Neural progenitor cell (in vitro differentiated cells): Measurements from ENCODE around the gene UBE2E1. TPM values are rescaled to one million over a fixed set of nuclear protein-coding genes. Genes with fewer than 3 reads are reported as not detected.
A peak's percentile ranks its signal among the peaks of the same experiment; 100 is the strongest.

Experiments
- DNase-seq: peaks from one replicate; pipeline ENCODE4 v3.0.0-alpha.2; 2016; ENCODE audit warnings: low spot score
- H2AFZ ChIP-seq: fragments of 200-600 bp; sonication (generic); replicated peaks from 2 replicates; pipeline ENCODE4 v1.6.1; 2016; ENCODE audit warnings: antibody characterized with exemption
- H3F3A ChIP-seq: fragments of 200-600 bp; sonication (generic); 2 replicates; pipeline ENCODE4 v1.6.1; 2016; ENCODE audit warnings: antibody characterized with exemption, low read depth
- H3K27ac ChIP-seq: fragments of 200-600 bp; sonication (generic); 2 replicates; pipeline ENCODE4 v1.5.1; 2016; ENCODE audit warnings: mild to moderate bottlenecking
- H3K27me3 ChIP-seq: fragments of 200-600 bp; sonication (generic); 2 replicates; pipeline ENCODE4 v1.6.1; 2016; ENCODE audit warnings: mild to moderate bottlenecking, moderate library complexity
- H3K36me3 ChIP-seq: fragments of 200-600 bp; sonication (generic); 2 replicates; pipeline ENCODE4 v1.5.1; 2016
- H3K4me1 ChIP-seq: fragments of 200-600 bp; sonication (generic); 2 replicates; pipeline ENCODE4 v1.6.1; 2016; ENCODE audit warnings: mixed run types
- H3K4me2 ChIP-seq: fragments of 200-600 bp; sonication (generic); 2 replicates; pipeline ENCODE4 v1.6.1; 2016
- H3K4me3 ChIP-seq: fragments of 200-600 bp; sonication (generic); 2 replicates; pipeline ENCODE4 v1.5.1; 2016
- H3K79me2 ChIP-seq: fragments of 200-600 bp; sonication (generic); 2 replicates; pipeline ENCODE4 v1.6.1; 2016; ENCODE audit warnings: low read depth
- H3K9ac ChIP-seq: fragments of 200-600 bp; sonication (generic); 2 replicates; pipeline ENCODE4 v1.6.1; 2016
- H3K9me3 ChIP-seq: fragments of 200-600 bp; sonication (generic); 2 replicates; pipeline ENCODE4 v1.5.1; 2016; ENCODE audit warnings: low read depth
- H4K20me1 ChIP-seq: fragments of 200-600 bp; sonication (generic); 2 replicates; pipeline ENCODE4 v1.6.1; 2016; ENCODE audit warnings: low read depth
- H3K27ac Mint-ChIP-seq: 3 replicates; pipeline ENCODE4 v1.8.0; 2021; ENCODE audit warnings: mixed read lengths
- H3K27me3 Mint-ChIP-seq: 2 replicates; pipeline ENCODE4 v1.8.0; 2022; ENCODE audit warnings: low read depth, mild to moderate bottlenecking, inconsistent platforms, moderate library complexity, mixed read lengths; ENCODE audit not compliant: insufficient read depth
- H3K36me3 Mint-ChIP-seq: 3 replicates; pipeline ENCODE4 v1.8.0; 2021; ENCODE audit warnings: mixed read lengths
- H3K4me1 Mint-ChIP-seq: 3 replicates; pipeline ENCODE4 v1.8.0; 2021; ENCODE audit warnings: mixed read lengths
- H3K4me3 Mint-ChIP-seq: 3 replicates; pipeline ENCODE4 v1.8.0; 2021; ENCODE audit warnings: mild to moderate bottlenecking, moderate library complexity, mixed read lengths
- H3K9me3 Mint-ChIP-seq: 3 replicates; pipeline ENCODE4 v1.8.0; 2020; ENCODE audit warnings: mixed read lengths
- CTCF ChIP-seq: fragments of 200-600 bp; sonication (generic); IDR thresholded peaks from 2 replicates; pipeline ENCODE4 v1.5.1; 2017; ENCODE audit warnings: antibody characterized with exemption, mild to moderate bottlenecking
- EZH2 ChIP-seq: fragments of 200-600 bp; sonication (generic); IDR thresholded peaks from 2 replicates; pipeline ENCODE4 v1.6.1; 2017; ENCODE audit warnings: antibody characterized with exemption, mild to moderate bottlenecking, moderate library complexity
- EZH2phosphoT487 ChIP-seq: fragments of 200-600 bp; sonication (generic); IDR thresholded peaks from 2 replicates; pipeline ENCODE4 v1.6.1; 2017; ENCODE audit warnings: antibody characterized with exemption
- total RNA-seq: library from RNA; depleted of rRNA; stranded (reverse); fragments of >200 nt; gene quantifications from 2 replicates; pipeline ENCODE4 v1.2.3, GENCODE V29; 2015; ENCODE audit warnings: low replicate concordance

The UBE2E1 gene
- total RNA-seq, 1 donor from 2014 or later = 391 TPM

- H3K79me2 ChIP-seq = peaks cover 100% of the 10 kb centered on the region
- H3K27ac Mint-ChIP-seq = no peak overlapping the region
Measured at GRCh38 chr3:23832523-23832922, 26.8 kb downstream of the UBE2E1 start.

DNA sequence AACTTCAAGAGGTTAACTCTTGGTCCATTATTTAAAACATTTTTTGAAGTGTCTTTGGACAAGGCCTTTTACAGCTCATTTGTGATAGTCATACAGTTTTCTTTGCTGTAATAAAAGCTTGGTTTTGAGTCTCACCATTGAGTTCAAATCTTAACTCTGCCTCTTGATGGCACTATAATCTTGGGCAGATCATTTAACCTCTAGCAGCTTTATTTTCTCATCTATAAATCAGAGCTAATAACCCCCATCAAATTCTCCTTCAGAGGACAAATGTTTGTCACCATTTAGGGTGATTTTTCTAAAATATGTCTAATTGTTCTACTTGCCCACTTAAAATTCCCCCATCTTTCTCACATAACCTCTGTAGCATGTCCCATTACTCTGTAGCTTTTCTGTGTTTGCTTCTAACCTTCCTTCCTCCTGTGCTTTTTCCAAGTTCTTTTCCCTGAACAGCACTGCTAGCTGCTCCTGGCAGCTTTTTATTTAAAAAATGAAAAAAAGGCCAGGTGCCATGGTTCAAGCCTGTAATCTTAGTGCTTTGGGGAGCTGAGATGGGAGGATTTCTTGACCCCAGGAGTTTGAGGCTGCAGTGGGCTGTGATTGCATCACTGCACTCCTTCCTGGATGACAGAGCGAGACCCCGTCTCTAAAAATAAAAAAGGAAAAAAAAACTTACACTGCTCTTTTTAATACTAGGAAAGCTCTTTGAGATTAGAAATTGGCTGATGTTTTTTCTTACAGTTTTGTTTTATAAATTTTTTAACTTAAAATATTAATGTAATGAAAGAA is 28.5 kb downstream of the UBE2E1 start:
- peaks cover 100% of the 10 kb centered on the region for H3K79me2 ChIP-seq
- H3K9me3 Mint-ChIP-seq = no peaks in the 10 kb centered on the region

More at GRCh38 chr3:23832523-23832922, 26.8 kb downstream of the UBE2E1 start:
- Histone ChIP-seq H3K9me3 (no peaks in the 10 kb centered on the region), H3K27me3 (no peaks in the 10 kb centered on the region), H3K4me3 (no peak overlapping the region), H3K4me2 (no peak overlapping the region), H3K9ac (no peak overlapping the region), H3K4me1 (peaks cover 27% of the 10 kb centered on the region), H3F3A (no peaks in the 10 kb centered on the region), H2AFZ (no peak overlapping the region), H3K27ac (peak overlapping the region; percentile 12), H4K20me1 (peaks cover 100% of the 10 kb centered on the region), H3K36me3 (no peaks in the 10 kb centered on the region)
- Mint-ChIP-seq H3K36me3 (peaks cover 4% of the 10 kb centered on the region), H3K27me3 (peaks cover 1% of the 10 kb centered on the region), H3K9me3 (no peaks in the 10 kb centered on the region), H3K4me1 (peaks cover 31% of the 10 kb centered on the region), H3K4me3 (no peak overlapping the region)
- DNase-seq = no peak
- no peak for TF ChIP-seq CTCF
- no peak for TF ChIP-seq EZH2phosphoT487
- no peak for TF ChIP-seq EZH2

GRCh38 chr3:23835087-23835486 is 29.3 kb downstream of the UBE2E1 start:
- no peaks in the 10 kb centered on the region for H3K9me3 ChIP-seq
- no peaks in the 10 kb centered on the region for H3K36me3 ChIP-seq
- H3K9ac ChIP-seq = no peak overlapping the region
- H4K20me1 ChIP-seq = peaks cover 100% of the 10 kb centered on the region
- peaks cover 4% of the 10 kb centered on the region for H3K36me3 Mint-ChIP-seq
- no peaks in the 10 kb centered on the region for H3K9me3 Mint-ChIP-seq
- DNase-seq = no peak
- peaks cover 2% of the 10 kb centered on the region for H3K27me3 Mint-ChIP-seq
- H3K4me3 Mint-ChIP-seq = no peak overlapping the region
- no peak overlapping the region for H2AFZ ChIP-seq
- no peak overlapping the region for H3K4me3 ChIP-seq
- peak overlapping the region; percentile 12 for H3K27ac ChIP-seq
- TF ChIP-seq CTCF (no peak), EZH2 (no peak), EZH2phosphoT487 (no peak)
- H3F3A ChIP-seq = peaks cover 5% of the 10 kb centered on the region
- no peak overlapping the region for H3K27ac Mint-ChIP-seq
- peaks cover 100% of the 10 kb centered on the region for H3K79me2 ChIP-seq
- no peaks in the 10 kb centered on the region for H3K27me3 ChIP-seq
- H3K4me1 Mint-ChIP-seq = peaks cover 26% of the 10 kb centered on the region
- peaks cover 35% of the 10 kb centered on the region for H3K4me1 ChIP-seq
- H3K4me2 ChIP-seq = no peak overlapping the region

More for the DNA sequence above, 28.5 kb downstream of the UBE2E1 start:
- Histone ChIP-seq H3K4me1 (peaks cover 27% of the 10 kb centered on the region), H3K9me3 (no peaks in the 10 kb centered on the region), H3K36me3 (no peaks in the 10 kb centered on the region), H3K4me2 (no peak overlapping the region), H3F3A (peaks cover 4% of the 10 kb centered on the region), H4K20me1 (peaks cover 100% of the 10 kb centered on the region), H2AFZ (no peak overlapping the region), H3K4me3 (no peak overlapping the region), H3K27me3 (no peaks in the 10 kb centered on the region), H3K27ac (peak overlapping the region; percentile 12), H3K9ac (no peak overlapping the region)
- peak; percentile 24 for TF ChIP-seq CTCF
- TF ChIP-seq EZH2phosphoT487 = no peak
- no peak for TF ChIP-seq EZH2
- no peak overlapping the region for H3K4me3 Mint-ChIP-seq
- H3K27ac Mint-ChIP-seq = no peak overlapping the region
- DNase-seq = no peak
- H3K4me1 Mint-ChIP-seq = peaks cover 29% of the 10 kb centered on the region
- peaks cover 4% of the 10 kb centered on the region for H3K36me3 Mint-ChIP-seq
- H3K27me3 Mint-ChIP-seq = peaks cover 2% of the 10 kb centered on the region
